Endodermal cell (in vitro differentiated cells): ENCODE measurements around the gene KCNMA1. TPM values are rescaled to one million over a fixed set of nuclear protein-coding genes. Genes with fewer than 3 reads are reported as not detected.
"Not testable (repeated sequence)": the region's sequence is repeated elsewhere in the genome, so short reads cannot be mapped to it uniquely, and the experiment has no call there.

Experiments used
- DNase-seq: peaks from one replicate; pipeline ENCODE4 v3.0.0-alpha.2; 2017
- H3K27ac ChIP-seq: 2 replicates; pipeline ENCODE4 v1.5.1; 2013; ENCODE audit warnings: mild to moderate bottlenecking, low read depth, low read length, moderate library complexity
- H3K27me3 ChIP-seq: 2 replicates; pipeline ENCODE4 v1.6.1; 2013; ENCODE audit warnings: mild to moderate bottlenecking, low read length, moderate library complexity; ENCODE audit not compliant: insufficient read depth, control insufficient read depth, poor library complexity, severe bottlenecking
- H3K36me3 ChIP-seq: 2 replicates; pipeline ENCODE4 v1.7.0; 2013; ENCODE audit warnings: mild to moderate bottlenecking, low read length, moderate library complexity; ENCODE audit not compliant: control insufficient read depth, insufficient read depth
- H3K4me1 ChIP-seq: one replicate; pipeline ENCODE4 v1.7.0; 2013; ENCODE audit warnings: low read length; ENCODE audit not compliant: control insufficient read depth, insufficient read depth
- H3K4me3 ChIP-seq: 2 replicates; pipeline ENCODE4 v1.5.1; 2013; ENCODE audit warnings: mild to moderate bottlenecking, low read length, moderate library complexity
- H3K9ac ChIP-seq: 2 replicates; pipeline ENCODE4 v1.6.1; 2013; ENCODE audit warnings: mild to moderate bottlenecking, low read length, moderate library complexity; ENCODE audit not compliant: poor library complexity, severe bottlenecking; ENCODE audit errors: extremely low read depth
- H3K9me3 ChIP-seq: 2 replicates; pipeline ENCODE4 v1.6.1; 2013; ENCODE audit warnings: mild to moderate bottlenecking, low read length, moderate library complexity; ENCODE audit not compliant: control insufficient read depth
- H3K27ac Mint-ChIP-seq: 2 replicates; pipeline ENCODE4 v1.8.0; 2020; ENCODE audit warnings: mixed read lengths
- H3K27me3 Mint-ChIP-seq: 2 replicates; pipeline ENCODE4 v1.8.0; 2021; ENCODE audit warnings: mild to moderate bottlenecking, mixed read lengths; ENCODE audit not compliant: insufficient read depth
- H3K36me3 Mint-ChIP-seq: 2 replicates; pipeline ENCODE4 v1.8.0; 2020; ENCODE audit warnings: low read depth, mixed read lengths
- H3K4me1 Mint-ChIP-seq: 2 replicates; pipeline ENCODE4 v1.8.0; 2020; ENCODE audit warnings: mixed read lengths
- H3K4me3 Mint-ChIP-seq: 2 replicates; pipeline ENCODE4 v1.8.0; 2020; ENCODE audit warnings: mild to moderate bottlenecking, moderate library complexity, mixed read lengths
- H3K9me3 Mint-ChIP-seq: 2 replicates; pipeline ENCODE4 v1.8.0; 2020; ENCODE audit warnings: mild to moderate bottlenecking, mixed read lengths
- WGBS, 2 experiments: methylation state at CpG; one replicate each; pipeline versions ENCODE4 v1.1.5 to v1.1.7; 2013; ENCODE audit warnings: missing lambda C conversion rate in 2 of 2, mixed read lengths in 1 of 2; ENCODE audit not compliant: insufficient coverage in 1 of 2, insufficient read length in 1 of 2; 5-methylcytosine and 5-hydroxymethylcytosine counted together
- total RNA-seq, 2 donors: library from RNA; stranded (reverse); fragmentation: NEBNext Ultra II Directional in 1 of 2; extraction: Animal tissue kit (Norgen Biotek cat#: 25700) in 1 of 2; gene quantifications; 2 replicates in 1 of 2; 3 replicates in 1 of 2; pipeline ENCODE4 v1.2.1, GENCODE V29; 2021
- TF ChIP-seq, protein P1 (sequence below): fragments of 200-600 bp; sonication (generic); conservative IDR thresholded peaks from 2 replicates; pipeline ENCODE4 v1.5.0; 2021; ENCODE audit warnings: antibody characterized with exemption, mild to moderate bottlenecking

KCNMA1 gene
- total RNA-seq, 2 donors from 2014 or later: 0.55 to 1.3 TPM

DNA sequence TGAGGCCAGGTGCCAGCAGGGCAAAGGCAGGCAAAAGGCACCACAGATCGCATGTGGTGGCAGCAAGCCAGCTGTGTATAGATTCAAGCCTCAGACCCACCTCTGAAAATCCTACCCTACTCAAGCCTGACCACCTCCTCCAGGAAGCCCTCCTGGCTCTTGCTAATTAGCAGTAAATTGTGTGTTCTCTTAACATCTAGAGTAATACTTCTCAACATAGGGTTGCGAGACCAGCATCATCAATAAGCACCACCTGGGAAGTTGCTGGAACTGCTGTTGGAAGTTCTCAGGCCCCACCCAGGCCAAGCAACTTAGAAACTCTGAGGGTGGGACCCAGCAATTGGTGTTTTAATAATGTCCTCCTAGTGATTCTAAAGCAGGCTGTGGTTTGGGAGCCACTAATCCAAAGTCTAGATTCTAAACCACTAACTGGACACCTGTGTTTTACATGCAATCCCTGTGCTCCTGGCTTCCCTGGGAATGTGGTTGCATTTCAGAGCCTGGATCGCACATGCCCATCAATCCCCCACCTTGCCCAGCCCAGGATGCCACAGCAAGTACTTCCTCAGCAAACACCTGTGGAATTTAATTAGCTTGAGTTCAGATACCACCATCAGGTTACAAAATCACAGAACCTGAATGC is 46.2 kb downstream of the KCNMA1 start:
- no peaks in the 10 kb centered on the region for H3K27me3 ChIP-seq
- no peak overlapping the region for H3K4me3 ChIP-seq
- H3K27ac ChIP-seq: no peak overlapping the region
- Mint-ChIP-seq H3K36me3 (no peaks in the 10 kb centered on the region), H3K27ac (no peak overlapping the region), H3K27me3 (no peaks in the 10 kb centered on the region), H3K4me1 (peaks cover 10% of the 10 kb centered on the region), H3K4me3 (no peak overlapping the region), H3K9me3 (no peaks in the 10 kb centered on the region)
- no peaks in the 10 kb centered on the region for H3K36me3 ChIP-seq
- 93 to 100% methylated on average over 1 to 3 of the region's 3 CpGs for WGBS, 2 experiments
- H3K4me1 ChIP-seq: no peaks in the 10 kb centered on the region
- H3K9ac ChIP-seq: no peak overlapping the region
- no peaks in the 10 kb centered on the region for H3K9me3 ChIP-seq
- TF ChIP-seq, protein P1, sequence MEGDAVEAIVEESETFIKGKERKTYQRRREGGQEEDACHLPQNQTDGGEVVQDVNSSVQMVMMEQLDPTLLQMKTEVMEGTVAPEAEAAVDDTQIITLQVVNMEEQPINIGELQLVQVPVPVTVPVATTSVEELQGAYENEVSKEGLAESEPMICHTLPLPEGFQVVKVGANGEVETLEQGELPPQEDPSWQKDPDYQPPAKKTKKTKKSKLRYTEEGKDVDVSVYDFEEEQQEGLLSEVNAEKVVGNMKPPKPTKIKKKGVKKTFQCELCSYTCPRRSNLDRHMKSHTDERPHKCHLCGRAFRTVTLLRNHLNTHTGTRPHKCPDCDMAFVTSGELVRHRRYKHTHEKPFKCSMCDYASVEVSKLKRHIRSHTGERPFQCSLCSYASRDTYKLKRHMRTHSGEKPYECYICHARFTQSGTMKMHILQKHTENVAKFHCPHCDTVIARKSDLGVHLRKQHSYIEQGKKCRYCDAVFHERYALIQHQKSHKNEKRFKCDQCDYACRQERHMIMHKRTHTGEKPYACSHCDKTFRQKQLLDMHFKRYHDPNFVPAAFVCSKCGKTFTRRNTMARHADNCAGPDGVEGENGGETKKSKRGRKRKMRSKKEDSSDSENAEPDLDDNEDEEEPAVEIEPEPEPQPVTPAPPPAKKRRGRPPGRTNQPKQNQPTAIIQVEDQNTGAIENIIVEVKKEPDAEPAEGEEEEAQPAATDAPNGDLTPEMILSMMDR: no peak
- no peak for DNase-seq

DNA sequence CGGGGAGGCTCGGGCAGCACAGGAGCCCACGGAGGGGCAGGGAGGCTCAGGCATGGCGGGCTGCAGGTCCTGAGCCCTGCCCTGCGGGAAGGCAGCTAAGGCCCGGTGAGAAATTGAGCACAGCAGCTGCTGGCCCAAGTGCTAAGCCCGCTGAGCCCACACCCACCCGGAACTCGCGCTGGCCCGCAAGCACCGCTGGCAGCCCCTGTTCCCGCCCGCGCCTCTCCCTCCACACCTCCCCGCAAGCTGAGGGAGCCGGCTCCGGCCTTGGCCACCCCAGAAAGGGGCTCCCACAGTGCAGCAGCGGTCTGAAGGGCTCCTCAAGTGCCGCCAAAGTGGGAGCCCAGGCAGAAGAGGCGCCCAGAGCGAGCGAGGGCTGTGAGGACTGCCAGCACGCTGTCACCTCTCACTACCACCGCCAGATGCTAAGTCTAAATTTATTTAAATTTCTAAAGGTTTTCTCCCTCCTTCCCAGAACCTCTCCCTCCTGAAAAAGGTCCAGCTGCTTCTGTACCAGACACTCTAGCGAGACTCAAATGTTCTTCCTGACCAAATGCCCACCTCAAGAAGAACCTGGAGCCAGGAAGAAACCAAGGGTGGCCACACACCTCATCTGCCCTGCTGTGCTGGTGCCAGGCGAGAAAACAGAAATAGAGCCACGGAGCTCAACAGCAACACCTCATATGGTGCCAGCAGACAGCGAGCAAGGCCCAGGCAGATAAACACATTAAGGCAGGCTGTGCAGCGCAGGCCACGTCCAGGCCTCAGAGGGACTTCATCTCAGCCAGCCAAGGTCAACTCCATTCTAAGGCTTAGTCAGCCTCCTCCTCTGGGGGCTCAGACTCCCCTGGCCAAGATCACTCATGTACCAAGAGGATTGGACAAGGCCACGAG is 47.0 kb downstream of the KCNMA1 start:
- Histone ChIP-seq H3K9ac (no peak overlapping the region), H3K4me1 (no peaks in the 10 kb centered on the region), H3K27me3 (no peaks in the 10 kb centered on the region), H3K4me3 (no peak overlapping the region), H3K27ac (no peak overlapping the region), H3K9me3 (no peaks in the 10 kb centered on the region), H3K36me3 (no peaks in the 10 kb centered on the region)
- Mint-ChIP-seq H3K4me1 (peaks cover 10% of the 10 kb centered on the region), H3K36me3 (no peaks in the 10 kb centered on the region), H3K4me3 (no peak overlapping the region), H3K27me3 (peaks cover 1% of the 10 kb centered on the region), H3K9me3 (no peaks in the 10 kb centered on the region), H3K27ac (no peak overlapping the region)
- no peak for DNase-seq
- WGBS, 2 experiments: 93 to 94% methylated on average over 21 to 32 of the region's 32 CpGs
- TF ChIP-seq, protein P1: no peak

DNA sequence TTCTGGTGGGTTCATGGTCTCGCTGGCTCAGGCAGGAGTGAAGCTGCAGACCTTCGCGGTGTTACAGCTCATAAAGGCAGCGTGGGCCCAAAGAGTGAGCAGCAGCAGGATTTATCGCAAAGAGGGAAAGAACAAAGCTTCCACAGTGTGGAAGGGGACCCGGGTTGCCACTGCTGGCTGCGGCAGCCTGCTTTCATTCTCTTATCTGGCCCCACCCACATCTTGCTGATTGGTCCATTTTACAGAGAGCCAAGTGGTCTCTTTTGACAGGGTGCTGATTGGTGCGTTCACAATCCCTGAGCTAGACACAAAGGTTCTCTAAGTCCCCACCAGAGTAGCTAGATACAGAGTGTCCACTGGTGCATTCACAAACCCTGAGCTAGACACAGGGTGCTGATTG is 47.9 kb downstream of the KCNMA1 start:
- not testable (repeated sequence) for H3K27me3 Mint-ChIP-seq, DNase-seq, H3K9me3 Mint-ChIP-seq, H3K36me3 Mint-ChIP-seq, H3K36me3 ChIP-seq, H3K4me3 ChIP-seq, H3K4me1 Mint-ChIP-seq, H3K4me3 Mint-ChIP-seq, H3K4me1 ChIP-seq, H3K27ac Mint-ChIP-seq, H3K9me3 ChIP-seq, H3K27ac ChIP-seq, H3K27me3 ChIP-seq, H3K9ac ChIP-seq
- WGBS, 2 experiments: 92 to 93% methylated on average over 4 to 8 of the region's 8 CpGs
